ENCODE data around the gene CYFIP1.

GRCh38 chr15:23002920-23003319 is 22.8 kb upstream of the CYFIP1 start:
- TF ChIP-seq CEBPB (IDR thresholded peaks at IDR 0.05) (no peak), PHF8 (IDR thresholded peaks at IDR 0.05; ENCODE audit: borderline replicate concordance, low read depth) (no peak), FOSB (CRISPR knock-in tag; IDR thresholded peaks at IDR 0.05) (no peak), HOXB13 (CRISPR knock-in tag; IDR thresholded peaks at IDR 0.05; ENCODE audit: low read depth) (no peak), CTCF (IDR thresholded peaks at IDR 0.05) (no peak), FOSL2 (IDR thresholded peaks at IDR 0.05) (no peak), FOSL2 (CRISPR knock-in tag; IDR thresholded peaks at IDR 0.05) (no peak), EP300 (IDR thresholded peaks at IDR 0.05) (no peak), HOXA7 (CRISPR knock-in tag; IDR thresholded peaks at IDR 0.05) (no peak), CHD4 (IDR thresholded peaks at IDR 0.05; ENCODE audit: borderline replicate concordance) (no peak), JUN (IDR thresholded peaks at IDR 0.05) (no peak), POLR2A (IDR thresholded peaks at IDR 0.05; ENCODE audit: low read length) (no peak), SREBF2 (IDR thresholded peaks at IDR 0.05) (no peak), HDAC2 (IDR thresholded peaks at IDR 0.05) (no peak), NPAS2 (CRISPR knock-in tag; IDR thresholded peaks at IDR 0.05; ENCODE audit: borderline replicate concordance) (no peak)
